ENCODE measurements around the gene ABTB1.

- TF ChIP-seq CTCF (IDR thresholded peaks at IDR 0.05 in 2 of 3, conservative IDR thresholded peaks at IDR 0.05 in 1 of 3; ENCODE audit: insufficient read depth in 2 of 3, low read depth in 1 of 3, low read length in 3 of 3) (no peak), EZH2 (IDR thresholded peaks at IDR 0.05; ENCODE audit: borderline replicate concordance, low read depth, low read length) (no peak), JUN (IDR thresholded peaks at IDR 0.05; ENCODE audit: borderline replicate concordance, low read depth, low read length) (no peak), JUN (CRISPR knock-in tag; IDR thresholded peaks at IDR 0.05; ENCODE audit: borderline replicate concordance) (no peak), TCF7L2 (IDR thresholded peaks at IDR 0.05; ENCODE audit: low read depth, low read length) (no peak), ZNF274 (IDR thresholded peaks at IDR 0.05; ENCODE audit: borderline replicate concordance, low read depth, low read length) (no peak), CHD2 (IDR thresholded peaks at IDR 0.05; ENCODE audit: low read depth, low read length) (no peak), HOMEZ (CRISPR knock-in tag; IDR thresholded peaks at IDR 0.05) (no peak), POLR2AphosphoS5 (IDR thresholded peaks at IDR 0.05; ENCODE audit: control insufficient read depth, insufficient read depth, low read depth, low read length) (no peak), ZNF398 (CRISPR knock-in tag; IDR thresholded peaks at IDR 0.05) (no peak), TAF1 (IDR thresholded peaks at IDR 0.05; ENCODE audit: control insufficient read depth, extremely low read depth, insufficient read depth, low read length, severe bottlenecking) (no peak), ZNF133 (CRISPR knock-in tag; IDR thresholded peaks at IDR 0.05) (no peak), NBN (IDR thresholded peaks at IDR 0.05; ENCODE audit: low read depth) (no peak), ATF3 (IDR thresholded peaks at IDR 0.05) (no peak), ATF3 (CRISPR knock-in tag; conservative IDR thresholded peaks at IDR 0.05) (no peak)
Observed at GRCh38 chr3:127710155-127710941, 37.6 kb downstream of the ABTB1 start.

Measured in K562 (cell line).